ENCODE data around the gene IGFBP5. TPM values are rescaled to one million over a fixed set of nuclear protein-coding genes. Genes with fewer than 3 reads are reported as not detected.

IGFBP5 gene
- total and polyA plus RNA-seq, 2 donors (not counting 1 experiment from before 2014, with no cell fraction given) = not detected

- Histone ChIP-seq H2AFZ (ENCODE audit: insufficient read depth, low read depth, low read length, poor library complexity, severe bottlenecking) (no peak overlapping the region), H3K4me3 (ENCODE audit: control extremely low read depth in 1 of 5, extremely low read depth in 1 of 5, insufficient read depth in 1 of 5, low read depth in 2 of 5, low read length in 4 of 5) (no peak overlapping the region), H3K4me1 (ENCODE audit: control insufficient read depth in 2 of 2, insufficient read depth in 2 of 2, low read length in 2 of 2) (no peaks in the 10 kb centered on the region), H3K27me3 (replicated peaks in 1 of 4; ENCODE audit: control extremely low read depth in 1 of 4, control insufficient read depth in 3 of 4, insufficient read depth in 4 of 4, low read length in 3 of 4) (peaks cover 0 to 36% (median 14%) of the 10 kb centered on the region in 4 experiments), H3K4me2 (replicated peaks; ENCODE audit: low read depth, low read length, poor library complexity, severe bottlenecking) (no peak overlapping the region), H3K36me3 (replicated peaks in 1 of 2; ENCODE audit: control extremely low read depth in 1 of 2, control insufficient read depth in 1 of 2, extremely low read depth in 1 of 2, insufficient read depth in 2 of 2, low read length in 1 of 2) (no peaks in the 10 kb centered on the region), H3K9ac (ENCODE audit: low read length) (no peak overlapping the region), H4K20me1 (ENCODE audit: control insufficient read depth, insufficient read depth, low read length, poor library complexity, severe bottlenecking) (no peaks in the 10 kb centered on the region), H3K27ac (ENCODE audit: low read length in 2 of 2) (no peak overlapping the region), H3K79me2 (ENCODE audit: control insufficient read depth, insufficient read depth, low read length) (no peaks in the 10 kb centered on the region), H3K9me3 (ENCODE audit: control extremely low read depth in 1 of 3, control insufficient read depth in 2 of 3, insufficient read depth in 1 of 3, low read length in 2 of 3) (no peaks in the 10 kb centered on the region)
- DNase-seq = no peak
- peaks cover 65% of the 10 kb centered on the region for H3K27me3 Mint-ChIP-seq
- CTCF ChIA-PET = interaction anchor here (1.0 to 3.3 kb wide), 2 partner anchors 826 to 1028 kb away, joined by 3 to 21 read pairs; no protein-coding TSS in a partner anchor
- TF ChIP-seq EZH2 (IDR thresholded peaks at IDR 0.05; ENCODE audit: borderline replicate concordance, insufficient read depth, low read depth, low read length, poor library complexity, severe bottlenecking) = no peak
- no peak for TF ChIP-seq CTCF (IDR thresholded peaks at IDR 0.05)
- no peak overlapping the region for H3K4me3 Mint-ChIP-seq
- WGBS (ENCODE audit: insufficient coverage) = 100% methylated on average over 1 of the region's 5 CpGs
- POLR2A ChIA-PET = no interaction called here
- ATAC-seq (ENCODE audit: low read depth) = no peak
- H3K27ac Mint-ChIP-seq = no peak overlapping the region
- no peaks in the 10 kb centered on the region for H3K4me1 Mint-ChIP-seq
- no peaks in the 10 kb centered on the region for H3K9me3 Mint-ChIP-seq (ENCODE audit: insufficient read depth)
- intact Hi-C loops (cut with micrococcal nuclease) = no loop called here
Observed at GRCh38 chr2:216685327-216685875, 9.9 kb downstream of the IGFBP5 start.

GRCh38 chr2:216683846-216684245 lies 11.5 kb downstream of the IGFBP5 start:
- no peaks in the 10 kb centered on the region for H3K9me3 ChIP-seq (ENCODE audit: control extremely low read depth in 1 of 3, control insufficient read depth in 2 of 3, insufficient read depth in 1 of 3, low read length in 2 of 3)
- no peak overlapping the region for H3K27ac ChIP-seq (ENCODE audit: low read length in 2 of 2)
- H3K4me3 Mint-ChIP-seq = no peak overlapping the region
- TF ChIP-seq CTCF (IDR thresholded peaks at IDR 0.05) (no peak), EZH2 (IDR thresholded peaks at IDR 0.05; ENCODE audit: borderline replicate concordance, insufficient read depth, low read depth, low read length, poor library complexity, severe bottlenecking) (no peak)
- H3K4me1 Mint-ChIP-seq = no peaks in the 10 kb centered on the region
- no peaks in the 10 kb centered on the region for H3K79me2 ChIP-seq (ENCODE audit: control insufficient read depth, insufficient read depth, low read length)
- H3K9ac ChIP-seq (ENCODE audit: low read length) = no peak overlapping the region
- no peak overlapping the region for H2AFZ ChIP-seq (ENCODE audit: insufficient read depth, low read depth, low read length, poor library complexity, severe bottlenecking)
- DNase-seq (no peak), ATAC-seq (ENCODE audit: low read depth) (no peak)
- H3K9me3 Mint-ChIP-seq (ENCODE audit: insufficient read depth) = no peaks in the 10 kb centered on the region
- ChIA-PET CTCF (interaction anchor here (0.7 to 3.3 kb wide), 3 partner anchors 9 to 1029 kb away, joined by 3 to 21 read pairs (median 4); no protein-coding TSS in a partner anchor), POLR2A (no interaction called here)
- intact Hi-C loops (cut with micrococcal nuclease) = no loop called here
- H3K27me3 Mint-ChIP-seq = peaks cover 63% of the 10 kb centered on the region
- H4K20me1 ChIP-seq (ENCODE audit: control insufficient read depth, insufficient read depth, low read length, poor library complexity, severe bottlenecking) = no peaks in the 10 kb centered on the region
- no peak overlapping the region for H3K4me3 ChIP-seq (ENCODE audit: control extremely low read depth in 1 of 5, extremely low read depth in 1 of 5, insufficient read depth in 1 of 5, low read depth in 2 of 5, low read length in 4 of 5)
- no peak overlapping the region for H3K27ac Mint-ChIP-seq
- H3K4me1 ChIP-seq (ENCODE audit: control insufficient read depth in 2 of 2, insufficient read depth in 2 of 2, low read length in 2 of 2) = no peaks in the 10 kb centered on the region
- WGBS (ENCODE audit: insufficient coverage) = 86% methylated on average over 3 of the region's 3 CpGs
- peaks cover 0 to 25% (median 5%) of the 10 kb centered on the region in 4 experiments for H3K27me3 ChIP-seq (replicated peaks in 1 of 4; ENCODE audit: control extremely low read depth in 1 of 4, control insufficient read depth in 3 of 4, insufficient read depth in 4 of 4, low read length in 3 of 4)
- H3K36me3 ChIP-seq (replicated peaks in 1 of 2; ENCODE audit: control extremely low read depth in 1 of 2, control insufficient read depth in 1 of 2, extremely low read depth in 1 of 2, insufficient read depth in 2 of 2, low read length in 1 of 2) = no peaks in the 10 kb centered on the region
- no peak overlapping the region for H3K4me2 ChIP-seq (replicated peaks; ENCODE audit: low read depth, low read length, poor library complexity, severe bottlenecking)

All from B cell (primary cell).